ENCODE data around the gene TNFSF10.
"Not testable (repeated sequence)": the region's sequence is repeated elsewhere in the genome, so short reads cannot be mapped to it uniquely, and the experiment has no call there.

The TNFSF10 gene

GRCh38 chr3:172522871-172523818, at the start of gene TNFSF10:
Gene TNFSF10, minus strand, starts transcription at chr3:172523430. Its CDS starts 46 bp downstream, at chr3:172523384.
- Mint-ChIP-seq H3K4me1 (ENCODE audit: low read depth) (peaks cover 53% of the 10 kb centered on the region), H3K9me3 (no peaks in the 10 kb centered on the region), H3K4me3 (peak within 1 kb of the TSS; percentile 91), H3K27ac (peak within 1 kb of the TSS; percentile 97), H3K36me3 (ENCODE audit: low read depth) (peaks cover 33% of the 10 kb centered on the region), H3K27me3 (no peaks in the 10 kb centered on the region)

- Mint-ChIP-seq H3K4me1 (ENCODE audit: low read depth) (peaks cover 3% of the 10 kb centered on the region), H3K36me3 (ENCODE audit: low read depth) (peaks cover 3% of the 10 kb centered on the region), H3K27ac (no peak overlapping the region), H3K4me3 (no peak overlapping the region), H3K9me3 (peaks cover 18% of the 10 kb centered on the region), H3K27me3 (no peaks in the 10 kb centered on the region)
Measured at GRCh38 chr3:172569128-172570008, 46.1 kb upstream of the TNFSF10 start.

GRCh38 chr3:172568701-172569100, 45.5 kb upstream of the TNFSF10 start:
- Mint-ChIP-seq H3K36me3 (ENCODE audit: low read depth) (peaks cover 3% of the 10 kb centered on the region), H3K27ac (no peak overlapping the region)

DNA sequence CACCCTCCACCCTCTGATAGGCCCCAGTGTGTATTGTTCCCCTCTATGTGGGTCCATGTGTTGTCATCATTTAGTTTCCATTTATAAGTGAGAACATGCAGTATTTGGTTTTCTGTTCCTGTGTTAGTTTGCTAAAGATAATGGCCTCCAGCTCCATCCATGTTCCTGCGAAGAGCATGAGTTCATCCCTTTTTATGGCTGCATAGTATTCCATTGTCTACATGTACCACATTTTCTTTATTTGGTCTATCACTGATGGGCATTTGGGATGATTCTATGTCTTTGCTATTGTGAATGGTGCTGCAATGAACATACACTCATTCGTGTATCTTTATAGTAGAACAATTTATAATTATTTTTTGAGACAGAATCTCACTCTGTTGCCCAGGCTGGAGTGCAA, 43.6 kb upstream of the TNFSF10 start:
- H3K27ac Mint-ChIP-seq; H3K4me3 Mint-ChIP-seq; H3K36me3 Mint-ChIP-seq (ENCODE audit: low read depth); H3K27me3 Mint-ChIP-seq: not testable (repeated sequence)
- Mint-ChIP-seq H3K9me3 (peaks cover 18% of the 10 kb centered on the region), H3K4me1 (ENCODE audit: low read depth) (peaks cover 27% of the 10 kb centered on the region)

More at GRCh38 chr3:172568701-172569100, 45.5 kb upstream of the TNFSF10 start:
- no peak overlapping the region for H3K4me3 Mint-ChIP-seq
- no peaks in the 10 kb centered on the region for H3K27me3 Mint-ChIP-seq
- peaks cover 9% of the 10 kb centered on the region for H3K4me1 Mint-ChIP-seq (ENCODE audit: low read depth)
- H3K9me3 Mint-ChIP-seq: peaks cover 18% of the 10 kb centered on the region

- H3K36me3 Mint-ChIP-seq (ENCODE audit: low read depth): peaks cover 3% of the 10 kb centered on the region
- H3K4me3 Mint-ChIP-seq: no peak overlapping the region
- H3K27ac Mint-ChIP-seq: peak overlapping the region; percentile 36
- H3K4me1 Mint-ChIP-seq (ENCODE audit: low read depth): peaks cover 34% of the 10 kb centered on the region
- H3K27me3 Mint-ChIP-seq: no peaks in the 10 kb centered on the region
- H3K9me3 Mint-ChIP-seq: peaks cover 14% of the 10 kb centered on the region
Measured at GRCh38 chr3:172564499-172564898, 41.3 kb upstream of the TNFSF10 start.

- Mint-ChIP-seq H3K4me1 (ENCODE audit: low read depth) (peaks cover 41% of the 10 kb centered on the region), H3K36me3 (ENCODE audit: low read depth) (peaks cover 3% of the 10 kb centered on the region)
Measured at GRCh38 chr3:172562871-172563865, 39.9 kb upstream of the TNFSF10 start.

GRCh38 chr3:172561897-172562640, 38.8 kb upstream of the TNFSF10 start:
- Mint-ChIP-seq H3K27ac (peak overlapping the region; percentile 98), H3K4me1 (ENCODE audit: low read depth) (peaks cover 50% of the 10 kb centered on the region), H3K4me3 (peak overlapping the region; percentile 76), H3K27me3 (no peaks in the 10 kb centered on the region), H3K9me3 (peaks cover 5% of the 10 kb centered on the region), H3K36me3 (ENCODE audit: low read depth) (no peaks in the 10 kb centered on the region)

More at GRCh38 chr3:172562871-172563865, 39.9 kb upstream of the TNFSF10 start:
- peaks cover 7% of the 10 kb centered on the region for H3K9me3 Mint-ChIP-seq
- H3K27me3 Mint-ChIP-seq: no peaks in the 10 kb centered on the region
- peak overlapping the region; percentile 71 for H3K4me3 Mint-ChIP-seq
- peak overlapping the region; percentile 98 for H3K27ac Mint-ChIP-seq

DNA sequence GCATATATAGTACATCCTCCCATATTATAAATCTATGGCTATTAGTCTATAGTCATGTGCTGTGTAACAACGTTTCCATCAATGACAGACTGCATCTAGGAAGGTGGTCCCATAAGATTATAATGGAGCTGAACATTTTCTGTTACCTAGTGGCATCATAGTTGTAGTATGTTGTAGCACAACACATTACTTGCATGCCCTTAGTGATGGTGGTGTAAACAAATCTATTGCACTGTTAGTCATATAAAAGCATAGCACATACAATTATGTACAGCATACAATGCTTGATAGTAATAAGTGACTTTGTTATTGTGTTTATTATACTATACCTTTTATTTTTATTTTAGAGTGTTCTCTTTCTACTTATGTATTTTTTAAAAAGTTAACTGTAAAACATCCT, 37.4 kb upstream of the TNFSF10 start:
- no peaks in the 10 kb centered on the region for H3K36me3 Mint-ChIP-seq (ENCODE audit: low read depth)

GRCh38 chr3:172560026-172560425, 36.8 kb upstream of the TNFSF10 start:
- no peaks in the 10 kb centered on the region for H3K9me3 Mint-ChIP-seq
- no peaks in the 10 kb centered on the region for H3K27me3 Mint-ChIP-seq
- H3K27ac Mint-ChIP-seq: no peak overlapping the region
- H3K36me3 Mint-ChIP-seq (ENCODE audit: low read depth): no peaks in the 10 kb centered on the region
- peaks cover 51% of the 10 kb centered on the region for H3K4me1 Mint-ChIP-seq (ENCODE audit: low read depth)
- no peak overlapping the region for H3K4me3 Mint-ChIP-seq

More for the DNA sequence above, 37.4 kb upstream of the TNFSF10 start:
- no peak overlapping the region for H3K4me3 Mint-ChIP-seq
- H3K4me1 Mint-ChIP-seq (ENCODE audit: low read depth): peaks cover 51% of the 10 kb centered on the region
- H3K27ac Mint-ChIP-seq: no peak overlapping the region
- no peaks in the 10 kb centered on the region for H3K27me3 Mint-ChIP-seq
- no peaks in the 10 kb centered on the region for H3K9me3 Mint-ChIP-seq

DNA sequence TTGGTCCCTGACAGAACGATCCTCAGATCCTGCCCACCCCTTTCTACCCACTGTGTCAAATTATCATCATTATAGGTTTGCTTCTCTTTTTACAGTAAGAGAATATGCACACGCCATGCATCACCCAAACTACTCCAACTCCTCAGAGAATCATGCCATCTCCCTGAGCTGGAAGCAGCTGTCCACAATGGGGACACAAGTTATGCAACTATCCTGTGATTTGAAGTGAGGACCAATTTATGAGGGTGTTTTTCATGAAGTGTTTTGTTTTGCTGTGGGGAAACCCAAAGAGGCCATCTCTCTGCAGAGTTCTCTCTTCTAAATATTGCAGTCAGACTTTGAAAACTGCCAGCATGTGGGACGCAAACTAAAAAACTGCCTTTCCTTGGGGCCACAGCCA, 35.8 kb upstream of the TNFSF10 start:
- Mint-ChIP-seq H3K27ac (peak overlapping the region; percentile 63), H3K4me1 (ENCODE audit: low read depth) (peaks cover 45% of the 10 kb centered on the region), H3K36me3 (ENCODE audit: low read depth) (no peaks in the 10 kb centered on the region), H3K27me3 (no peaks in the 10 kb centered on the region), H3K4me3 (peak overlapping the region; percentile 17), H3K9me3 (no peaks in the 10 kb centered on the region)

DNA sequence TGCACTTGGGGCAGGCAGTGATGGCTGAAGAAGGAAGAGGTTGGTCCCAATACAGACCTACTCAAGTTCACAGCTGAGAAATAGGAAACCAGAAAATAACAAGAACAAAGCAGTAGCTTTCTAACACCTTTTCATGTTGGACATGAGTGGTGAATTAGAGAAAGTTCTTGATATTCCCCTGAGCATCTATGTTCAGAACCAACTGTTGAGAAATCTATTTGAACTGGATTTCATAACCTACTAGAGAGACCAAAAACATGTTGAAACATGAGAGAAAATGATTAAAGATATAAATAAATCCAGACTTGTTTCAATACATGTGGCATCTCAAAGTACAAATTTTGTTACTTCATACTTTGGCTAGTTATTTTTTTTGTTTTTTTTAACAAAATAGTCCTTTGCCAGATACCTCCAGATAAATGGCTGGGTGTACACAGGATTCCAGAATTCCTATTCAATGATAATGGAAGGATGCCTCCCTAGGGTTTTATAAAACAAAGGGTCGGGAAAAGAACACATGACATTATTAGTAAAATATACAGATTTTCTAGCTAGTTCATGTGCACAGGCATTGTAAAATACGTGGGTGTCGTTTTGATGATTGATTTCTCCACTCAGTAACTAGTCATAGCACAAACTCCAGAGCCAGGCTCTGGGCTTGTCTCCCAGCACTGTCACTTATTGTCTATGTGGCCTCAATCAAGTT, 34.4 kb upstream of the TNFSF10 start:
- H3K36me3 Mint-ChIP-seq (ENCODE audit: low read depth): no peaks in the 10 kb centered on the region
- H3K4me3 Mint-ChIP-seq: no peak overlapping the region
- H3K4me1 Mint-ChIP-seq (ENCODE audit: low read depth): peaks cover 32% of the 10 kb centered on the region
- no peaks in the 10 kb centered on the region for H3K27me3 Mint-ChIP-seq
- no peaks in the 10 kb centered on the region for H3K9me3 Mint-ChIP-seq
- no peak overlapping the region for H3K27ac Mint-ChIP-seq

GRCh38 chr3:172553526-172554252, 30.5 kb upstream of the TNFSF10 start:
- Mint-ChIP-seq H3K4me1 (ENCODE audit: low read depth) (peaks cover 48% of the 10 kb centered on the region), H3K36me3 (ENCODE audit: low read depth) (no peaks in the 10 kb centered on the region), H3K4me3 (no peak overlapping the region), H3K9me3 (no peaks in the 10 kb centered on the region), H3K27me3 (no peaks in the 10 kb centered on the region), H3K27ac (no peak overlapping the region)
